ENCODE measurements around the gene PHF13.

- TF ChIP-seq CTCF (IDR thresholded peaks at IDR 0.05; ENCODE audit: low read depth, low read length, missing input control): no peak
- no peak for TF ChIP-seq MAX (IDR thresholded peaks at IDR 0.05)
- no peak for TF ChIP-seq YY1 (IDR thresholded peaks at IDR 0.05)
Measured at GRCh38 chr1:6614929-6615785, 1.6 kb downstream of the PHF13 start.

All from liver (tissue), 2 donors.